Subcutaneous adipose tissue (tissue), 4 donors: ENCODE measurements around the gene MIPOL1. TPM values are rescaled to one million over a fixed set of nuclear protein-coding genes. Genes with fewer than 3 reads are reported as not detected.

ENCODE experiments used
- total RNA-seq, 4 donors: library from RNA; depleted of rRNA; stranded (reverse); fragments of >200 nt; gene quantifications; one replicate each; pipeline ENCODE4 v1.1.0, GENCODE V29; 2016
- TF ChIP-seq, protein P1 (sequence below): fragments of 450-650 bp; IDR thresholded peaks from one replicate; pipeline ENCODE4 v1.5.1; 2016; ENCODE audit warnings: low read depth, mild to moderate bottlenecking, control low read depth, antibody characterized with exemption, moderate library complexity

Gene MIPOL1
- total RNA-seq, 4 donors from 2014 or later, result 7.6 to 20.9 (median 11.1) TPM

DNA sequence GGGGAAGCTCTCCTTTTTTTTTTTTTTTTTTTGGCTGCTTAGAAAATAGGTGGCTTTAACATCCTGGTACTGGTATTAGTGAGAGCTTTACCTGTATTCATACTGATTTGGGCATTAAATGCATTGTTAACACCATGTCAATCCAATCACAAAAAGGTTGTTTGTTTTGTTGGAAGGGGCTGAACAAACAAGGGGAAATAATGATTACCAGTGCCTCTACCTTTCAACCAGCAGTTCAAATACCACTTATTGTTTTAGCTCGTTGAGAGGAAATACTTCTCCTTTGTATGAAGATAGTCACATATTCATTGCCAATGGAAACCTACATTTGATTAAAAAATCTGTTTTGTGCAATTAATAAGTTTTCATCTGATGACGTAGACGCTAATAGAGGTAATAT, 72.9 kb downstream of the MIPOL1 start:
- TF ChIP-seq, protein P1, sequence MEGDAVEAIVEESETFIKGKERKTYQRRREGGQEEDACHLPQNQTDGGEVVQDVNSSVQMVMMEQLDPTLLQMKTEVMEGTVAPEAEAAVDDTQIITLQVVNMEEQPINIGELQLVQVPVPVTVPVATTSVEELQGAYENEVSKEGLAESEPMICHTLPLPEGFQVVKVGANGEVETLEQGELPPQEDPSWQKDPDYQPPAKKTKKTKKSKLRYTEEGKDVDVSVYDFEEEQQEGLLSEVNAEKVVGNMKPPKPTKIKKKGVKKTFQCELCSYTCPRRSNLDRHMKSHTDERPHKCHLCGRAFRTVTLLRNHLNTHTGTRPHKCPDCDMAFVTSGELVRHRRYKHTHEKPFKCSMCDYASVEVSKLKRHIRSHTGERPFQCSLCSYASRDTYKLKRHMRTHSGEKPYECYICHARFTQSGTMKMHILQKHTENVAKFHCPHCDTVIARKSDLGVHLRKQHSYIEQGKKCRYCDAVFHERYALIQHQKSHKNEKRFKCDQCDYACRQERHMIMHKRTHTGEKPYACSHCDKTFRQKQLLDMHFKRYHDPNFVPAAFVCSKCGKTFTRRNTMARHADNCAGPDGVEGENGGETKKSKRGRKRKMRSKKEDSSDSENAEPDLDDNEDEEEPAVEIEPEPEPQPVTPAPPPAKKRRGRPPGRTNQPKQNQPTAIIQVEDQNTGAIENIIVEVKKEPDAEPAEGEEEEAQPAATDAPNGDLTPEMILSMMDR, result no peak

DNA sequence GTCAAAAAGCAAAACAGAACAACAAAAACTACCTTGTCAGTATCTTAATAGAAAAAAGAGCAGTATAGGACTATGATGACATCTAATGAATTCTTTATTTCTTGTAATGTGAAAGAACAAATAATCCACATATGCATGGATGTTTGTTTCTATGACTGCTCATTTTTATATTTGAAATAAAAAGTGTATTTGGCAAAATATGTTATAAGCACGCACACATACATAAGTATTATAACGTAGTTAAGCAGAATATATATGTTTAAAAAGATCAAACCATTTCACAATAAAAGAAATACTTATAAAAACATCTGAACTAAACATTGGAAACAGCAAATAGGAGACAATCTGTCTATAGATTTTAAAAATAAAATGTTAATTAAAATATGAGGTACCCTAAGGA, 74.8 kb downstream of the MIPOL1 start:
- TF ChIP-seq, protein P1, result no peak

DNA sequence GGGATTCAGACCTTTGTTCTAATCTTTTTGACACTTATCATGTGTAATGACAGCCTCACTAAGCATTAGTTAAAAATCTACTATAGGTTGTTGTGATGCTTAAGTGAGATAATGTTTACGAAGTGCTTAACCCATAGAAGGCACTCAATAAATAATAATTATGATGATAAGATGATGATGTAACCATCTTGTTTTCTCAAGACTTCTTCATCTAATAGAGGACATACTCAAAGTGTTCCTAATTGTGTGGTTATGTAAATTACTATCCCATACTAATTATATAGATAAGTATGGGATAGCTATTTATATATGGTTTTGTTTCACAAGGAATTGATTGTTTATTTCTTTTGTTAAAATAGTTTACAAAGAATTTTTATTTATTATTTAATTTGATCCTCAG, 76.9 kb downstream of the MIPOL1 start:
- TF ChIP-seq, protein P1, result no peak

DNA sequence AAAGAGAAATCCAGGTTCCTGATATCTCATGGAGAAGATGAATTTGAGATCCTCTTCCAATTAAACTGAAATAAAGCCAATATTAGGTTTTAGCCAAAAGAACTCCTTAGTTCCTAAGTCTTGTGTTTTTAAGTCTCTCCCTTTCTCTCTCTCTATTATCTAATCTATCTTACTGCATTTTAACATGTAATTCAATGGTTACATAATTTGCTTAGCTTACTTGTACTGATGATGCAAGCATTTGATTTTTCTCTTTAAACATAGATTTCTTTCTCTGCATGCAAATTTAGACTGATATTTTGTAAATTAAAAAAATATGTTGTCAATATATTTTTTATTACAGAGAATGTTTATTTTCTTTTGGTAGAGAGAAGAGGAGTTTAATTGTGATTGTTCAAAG, 78.2 kb downstream of the MIPOL1 start:
- TF ChIP-seq, protein P1, result no peak

DNA sequence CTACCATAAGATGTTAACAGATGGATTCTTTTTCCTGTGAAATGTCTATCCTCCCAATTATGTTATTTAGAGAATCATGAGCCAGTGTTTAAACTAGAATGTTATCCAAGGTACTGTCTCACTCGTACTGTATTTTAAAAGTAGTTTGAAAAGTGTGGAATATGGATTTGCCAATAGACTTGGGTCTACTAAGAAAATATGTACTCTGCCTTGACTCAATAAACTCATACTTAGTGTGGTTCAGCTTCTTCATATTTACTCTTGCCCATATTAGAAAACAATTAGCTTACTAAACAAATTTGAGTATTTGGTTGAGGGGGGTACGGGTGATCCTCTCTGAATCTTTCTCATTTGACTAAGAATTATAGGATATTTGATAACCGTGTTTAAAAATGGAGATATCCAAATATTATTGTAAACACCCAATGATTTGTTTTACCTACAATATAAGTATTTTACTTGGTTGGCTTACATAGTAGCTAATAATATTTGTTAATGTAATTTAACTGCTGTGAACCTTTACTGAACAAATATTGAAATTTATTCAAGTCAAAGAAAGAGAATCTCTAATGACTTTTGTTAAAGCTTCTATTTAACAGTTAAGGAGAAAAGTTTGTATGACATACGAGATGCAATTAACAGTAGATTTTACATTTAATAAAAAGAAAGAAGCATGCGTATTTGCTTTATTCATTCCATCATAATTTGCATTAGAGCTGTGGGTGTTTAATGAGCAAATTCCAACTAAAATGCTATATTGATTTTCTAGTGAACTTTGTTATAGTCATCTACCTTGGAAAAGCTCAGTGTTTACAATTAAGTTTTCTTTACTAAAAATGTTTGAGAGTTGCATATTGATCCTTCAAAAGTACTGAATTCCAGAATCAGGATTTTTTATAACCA, 81.2 kb downstream of the MIPOL1 start:
- TF ChIP-seq, protein P1, result no peak

DNA sequence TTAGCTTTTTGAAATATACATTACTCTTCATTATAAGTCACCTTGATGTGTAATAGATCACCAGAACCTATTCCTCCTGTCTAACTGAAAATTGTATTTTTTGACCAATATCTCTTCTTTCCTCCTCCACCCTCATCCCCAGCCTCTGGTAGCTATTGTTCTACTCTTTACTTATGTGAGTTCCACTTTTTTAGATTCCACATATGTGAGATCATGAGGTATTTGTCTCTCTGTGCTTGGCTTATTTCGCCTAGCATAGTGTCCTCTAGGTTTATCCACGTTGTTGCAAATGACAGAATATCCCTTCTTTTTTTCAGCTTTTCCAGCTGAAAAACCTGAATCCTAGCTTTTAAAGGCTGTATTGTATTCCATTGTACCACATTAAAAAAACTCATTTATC, 82.1 kb downstream of the MIPOL1 start:
- TF ChIP-seq, protein P1, result no peak

DNA sequence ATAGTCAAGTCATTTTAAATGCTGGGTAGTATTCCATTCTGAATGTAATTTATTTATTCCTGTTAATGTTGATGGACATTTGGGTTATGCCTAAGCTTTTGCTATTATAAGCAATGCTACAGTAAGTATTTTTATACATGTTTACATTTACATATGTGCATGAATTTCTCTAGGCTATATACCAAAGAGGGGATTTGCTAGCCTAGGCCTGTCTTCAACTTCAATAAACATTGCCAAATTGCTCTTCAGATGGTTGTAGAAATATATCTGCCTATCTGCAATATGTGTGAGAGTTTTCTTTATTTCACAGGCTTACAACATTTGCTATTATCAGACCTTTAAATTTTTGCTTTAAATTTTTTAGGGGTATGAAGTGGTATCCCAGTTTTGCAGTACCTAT, 87.0 kb downstream of the MIPOL1 start:
- TF ChIP-seq, protein P1, result no peak
